ENCODE results near the gene LUC7L3.

DNA sequence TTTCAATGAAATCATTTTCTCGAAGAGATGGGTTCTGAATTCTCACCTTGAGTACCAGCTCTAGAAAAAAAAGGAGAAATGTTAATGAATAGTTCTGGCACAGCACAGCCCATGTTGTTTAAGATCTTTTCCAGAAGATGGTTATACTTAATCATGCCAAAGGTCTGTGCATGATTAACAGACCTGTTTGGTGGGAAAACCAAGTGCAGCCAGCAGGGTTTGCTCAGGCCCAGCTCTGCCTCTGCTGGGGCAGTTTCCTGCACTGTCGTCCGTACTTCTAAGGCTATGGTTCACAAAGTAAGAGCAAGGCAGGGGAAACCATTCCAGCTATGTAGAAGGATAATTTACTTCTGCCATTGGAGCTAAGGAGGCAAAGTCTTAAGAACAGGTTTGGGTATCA lies 22.3 kb upstream of the LUC7L3 start:
- no peak for TF ChIP-seq POLR2AphosphoS5 (IDR thresholded peaks at IDR 0.05; ENCODE audit: low read depth, low read length)
- TF ChIP-seq SIN3A (IDR thresholded peaks at IDR 0.05; ENCODE audit: borderline replicate concordance, insufficient read depth, low read length): no peak

Measured in PFSK-1 (cell line).